Nephron progenitor cell (in vitro differentiated cells): Measurements from ENCODE around the gene PER1.

Experiments
- DNase-seq: peaks from one replicate; pipeline ENCODE4 v3.0.0; 2021
- H3K27ac Mint-ChIP-seq: 2 replicates; pipeline ENCODE4 v1.8.0; 2021; ENCODE audit warnings: mild to moderate bottlenecking, moderate library complexity, mixed read lengths
- H3K27me3 Mint-ChIP-seq: 2 replicates; pipeline ENCODE4 v1.8.0; 2021; ENCODE audit warnings: mild to moderate bottlenecking, low read depth, mixed read lengths; ENCODE audit not compliant: poor library complexity
- H3K36me3 Mint-ChIP-seq: 2 replicates; pipeline ENCODE4 v1.8.0; 2021; ENCODE audit warnings: low read depth, mixed read lengths
- H3K4me1 Mint-ChIP-seq: 2 replicates; pipeline ENCODE4 v1.8.0; 2021; ENCODE audit warnings: mixed read lengths
- H3K4me3 Mint-ChIP-seq: 2 replicates; pipeline ENCODE4 v1.8.0; 2021; ENCODE audit warnings: mild to moderate bottlenecking, moderate library complexity, mixed read lengths
- H3K9me3 Mint-ChIP-seq: 2 replicates; pipeline ENCODE4 v1.8.0; 2021; ENCODE audit warnings: mild to moderate bottlenecking, moderate library complexity, mixed read lengths
- CTCF ChIP-seq: fragments of 200-600 bp; sonication (generic); IDR thresholded peaks from 2 replicates; pipeline ENCODE4 v1.5.0; 2021; ENCODE audit warnings: antibody characterized with exemption

PER1 gene

GRCh38 chr17:8140065-8141029 lies 11.9 kb downstream of the PER1 start:
- peaks cover 17% of the 10 kb centered on the region for H3K36me3 Mint-ChIP-seq
- H3K4me3 Mint-ChIP-seq, result no peak overlapping the region
- TF ChIP-seq CTCF, result no peak
- no peaks in the 10 kb centered on the region for H3K4me1 Mint-ChIP-seq
- no peak for DNase-seq
- peaks cover 6% of the 10 kb centered on the region for H3K27me3 Mint-ChIP-seq
- no peak overlapping the region for H3K27ac Mint-ChIP-seq
- H3K9me3 Mint-ChIP-seq, result no peaks in the 10 kb centered on the region

DNA sequence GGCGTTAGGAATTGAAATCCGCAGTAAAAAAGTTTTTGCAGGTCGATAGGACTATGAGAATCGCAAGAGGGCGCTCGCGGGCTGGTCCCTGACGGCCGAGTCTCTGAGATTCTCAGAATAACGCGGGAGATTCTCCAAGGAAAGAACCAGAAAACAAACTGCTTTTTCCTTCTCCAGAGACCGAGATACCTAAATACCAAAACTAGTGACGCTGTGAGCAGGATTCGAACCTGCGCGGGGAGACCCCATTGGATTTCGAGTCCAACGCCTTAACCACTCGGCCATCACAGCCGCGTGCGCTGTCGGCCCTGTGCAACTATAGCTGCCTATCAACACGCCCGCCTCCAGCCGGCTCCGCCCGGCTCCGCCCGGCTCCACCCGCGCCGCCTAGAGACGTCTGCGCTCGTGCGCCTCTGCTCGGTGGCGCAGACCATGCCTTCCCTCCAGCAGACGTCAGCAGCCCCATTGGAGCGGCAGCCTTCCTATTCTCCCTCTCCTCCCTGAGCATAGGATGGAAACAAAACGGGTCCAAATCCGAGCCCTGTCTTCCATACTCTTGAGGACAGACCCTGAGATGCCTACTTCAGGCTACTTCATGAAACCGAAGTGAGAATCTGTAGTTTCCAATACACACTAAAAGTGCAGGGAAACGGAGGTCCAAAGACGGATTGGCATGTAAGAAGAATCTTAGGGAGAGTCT lies 13.4 kb downstream of the PER1 start:
- Mint-ChIP-seq H3K4me1 (peaks cover 4% of the 10 kb centered on the region), H3K36me3 (peaks cover 13% of the 10 kb centered on the region), H3K27me3 (peaks cover 7% of the 10 kb centered on the region), H3K9me3 (no peaks in the 10 kb centered on the region), H3K27ac (no peak overlapping the region), H3K4me3 (no peak overlapping the region)
- peak; percentile 98 for DNase-seq
- peak; percentile 89 for TF ChIP-seq CTCF

DNA sequence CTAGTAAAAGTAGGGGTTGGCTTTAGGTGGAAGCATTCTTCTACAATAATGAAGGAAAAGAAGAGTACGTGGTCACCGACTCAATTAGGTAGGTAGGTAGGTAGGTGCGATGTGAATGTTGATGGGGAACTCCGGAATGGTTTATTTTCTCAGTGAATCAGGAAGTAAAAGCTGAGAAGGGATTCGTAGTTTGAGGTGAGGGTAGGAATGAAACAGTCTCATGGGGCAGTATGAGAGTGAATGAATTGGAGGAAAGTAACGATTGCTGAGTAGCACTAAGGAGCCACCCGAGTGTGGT lies 13.9 kb downstream of the PER1 start:
- Mint-ChIP-seq H3K4me1 (peaks cover 9% of the 10 kb centered on the region), H3K27ac (no peak overlapping the region), H3K36me3 (peaks cover 11% of the 10 kb centered on the region), H3K9me3 (no peaks in the 10 kb centered on the region), H3K27me3 (peaks cover 7% of the 10 kb centered on the region), H3K4me3 (no peak overlapping the region)
- no peak for DNase-seq
- TF ChIP-seq CTCF, result no peak

GRCh38 chr17:8137645-8138373 lies 14.4 kb downstream of the PER1 start:
- no peak overlapping the region for H3K4me3 Mint-ChIP-seq
- no peak for TF ChIP-seq CTCF
- H3K36me3 Mint-ChIP-seq, result peaks cover 11% of the 10 kb centered on the region
- peaks cover 12% of the 10 kb centered on the region for H3K27me3 Mint-ChIP-seq
- no peak overlapping the region for H3K27ac Mint-ChIP-seq
- H3K9me3 Mint-ChIP-seq, result no peaks in the 10 kb centered on the region
- no peak for DNase-seq
- H3K4me1 Mint-ChIP-seq, result peaks cover 12% of the 10 kb centered on the region

- Mint-ChIP-seq H3K27me3 (peaks cover 31% of the 10 kb centered on the region), H3K27ac (no peak overlapping the region)
- no peak for DNase-seq
Measured at GRCh38 chr17:8133941-8134340, 18.3 kb downstream of the PER1 start.

More at GRCh38 chr17:8133941-8134340, 18.3 kb downstream of the PER1 start:
- H3K4me3 Mint-ChIP-seq, result no peak overlapping the region
- no peak for TF ChIP-seq CTCF
- H3K4me1 Mint-ChIP-seq, result peaks cover 12% of the 10 kb centered on the region
- H3K9me3 Mint-ChIP-seq, result no peaks in the 10 kb centered on the region
- no peaks in the 10 kb centered on the region for H3K36me3 Mint-ChIP-seq
